GM19452 (cell line): ENCODE results near the gene DHRS12.
"Not testable (repeated sequence)": the region's sequence is repeated elsewhere in the genome, so short reads cannot be mapped to it uniquely, and the experiment has no call there.

Experiments used
- ATAC-seq: cut with Tn5 transposase; IDR thresholded peaks from one replicate; pipeline ENCODE4 v1.9.1; 2021; ENCODE audit not compliant: unreplicated experiment

DHRS12 gene

GRCh38 chr13:51828730-51829567 lies 25.0 kb upstream of the DHRS12 start:
- ATAC-seq: no peak

- ATAC-seq: no peak
These were observed 23.3 kb upstream of the DHRS12 start for GRCh38 chr13:51827254-51827653.

DNA sequence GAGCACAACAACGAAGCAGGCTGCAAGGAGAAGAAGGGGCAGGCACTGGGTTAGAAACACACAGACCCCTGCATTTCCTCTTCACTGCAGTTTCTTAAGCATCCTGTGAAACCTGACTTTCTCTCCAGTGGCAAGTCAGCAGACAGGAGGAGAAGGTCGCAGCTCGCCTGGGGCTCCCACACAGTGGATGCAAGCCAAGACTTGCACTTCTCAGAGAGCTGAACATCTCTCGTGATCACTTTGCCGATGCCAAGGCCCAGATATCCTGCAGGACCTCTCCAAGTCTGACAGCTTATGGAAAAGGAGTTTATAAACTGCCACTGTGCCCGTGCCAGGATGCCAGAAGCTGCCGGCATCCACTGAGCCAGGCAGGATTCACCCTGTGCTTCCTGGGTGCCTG lies 22.6 kb upstream of the DHRS12 start:
- no peak for ATAC-seq

DNA sequence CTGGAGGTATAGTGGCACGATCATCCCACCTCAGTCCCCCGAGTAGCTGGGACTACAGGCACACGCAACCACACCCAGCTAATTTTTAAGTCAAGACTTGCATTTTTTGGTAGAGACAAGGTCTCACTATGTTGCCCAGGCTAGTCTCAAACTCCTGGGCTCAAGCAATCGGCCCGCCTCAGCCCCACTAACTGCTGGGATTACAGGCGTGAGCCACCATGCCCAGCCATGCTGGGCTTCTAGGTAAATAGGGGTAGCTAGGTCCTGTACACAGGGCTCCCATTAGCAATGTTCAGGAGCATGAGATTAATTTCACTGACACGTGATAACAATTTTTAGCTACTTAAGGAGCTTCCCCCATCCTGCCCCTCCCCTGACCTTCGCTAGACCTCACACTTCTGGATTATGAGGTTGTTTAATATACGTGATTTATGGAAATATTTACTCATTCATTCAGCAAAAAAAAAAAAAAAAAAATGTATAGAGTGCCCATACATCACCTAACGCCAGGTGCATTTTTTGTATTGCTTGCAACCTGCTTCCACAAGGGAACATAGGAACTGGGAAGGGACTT lies 21.8 kb upstream of the DHRS12 start:
- ATAC-seq: no peak

DNA sequence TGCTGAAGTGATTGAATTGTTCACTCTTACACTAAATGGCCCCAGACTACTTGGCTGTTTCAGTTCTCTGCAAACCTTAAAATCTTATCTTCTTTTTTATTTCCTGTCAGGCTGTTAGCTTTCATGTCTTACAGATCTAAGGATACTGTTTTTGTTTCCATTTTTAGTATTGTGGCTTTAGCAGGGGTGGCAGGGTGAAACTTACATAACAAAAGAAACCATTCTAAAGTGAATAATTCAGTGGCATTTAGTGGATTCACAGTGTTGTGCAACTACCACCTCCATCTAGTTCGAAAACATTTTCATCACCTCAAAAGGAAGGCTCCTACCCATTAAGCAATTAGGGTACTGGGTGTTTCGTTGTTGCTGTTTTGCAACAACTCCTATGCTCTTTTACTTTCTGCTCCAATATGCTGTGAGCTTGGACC lies 21.2 kb upstream of the DHRS12 start:
- ATAC-seq: no peak

GRCh38 chr13:51824712-51825111 lies 20.7 kb upstream of the DHRS12 start:
- ATAC-seq: not testable (repeated sequence)

DNA sequence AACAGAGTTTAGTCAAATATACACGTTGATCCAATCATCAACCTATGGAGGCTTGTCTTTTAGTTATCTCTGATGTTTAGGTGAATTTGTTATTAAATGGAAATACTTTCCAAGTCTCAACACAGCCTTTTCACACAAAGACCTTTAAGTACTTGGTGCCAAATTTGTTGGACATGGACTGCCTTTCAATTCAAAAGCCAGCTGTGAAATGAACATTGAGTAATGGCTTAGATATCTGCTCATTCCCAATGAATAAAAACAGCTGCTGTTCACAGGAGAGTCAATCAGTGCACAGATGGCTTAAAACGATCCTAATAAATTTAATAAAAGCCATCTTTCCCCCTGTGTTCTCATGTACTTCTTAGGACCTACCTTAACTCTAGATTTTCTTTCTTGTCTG lies 19.9 kb upstream of the DHRS12 start:
- ATAC-seq: no peak

GRCh38 chr13:51823359-51823758 lies 19.4 kb upstream of the DHRS12 start:
- no peak for ATAC-seq

GRCh38 chr13:51822106-51822815 lies 18.3 kb upstream of the DHRS12 start:
- no peak for ATAC-seq

- no peak for ATAC-seq
These were observed 17.6 kb upstream of the DHRS12 start for GRCh38 chr13:51821606-51822005.

GRCh38 chr13:51820016-51820597 lies 16.1 kb upstream of the DHRS12 start:
- no peak for ATAC-seq

DNA sequence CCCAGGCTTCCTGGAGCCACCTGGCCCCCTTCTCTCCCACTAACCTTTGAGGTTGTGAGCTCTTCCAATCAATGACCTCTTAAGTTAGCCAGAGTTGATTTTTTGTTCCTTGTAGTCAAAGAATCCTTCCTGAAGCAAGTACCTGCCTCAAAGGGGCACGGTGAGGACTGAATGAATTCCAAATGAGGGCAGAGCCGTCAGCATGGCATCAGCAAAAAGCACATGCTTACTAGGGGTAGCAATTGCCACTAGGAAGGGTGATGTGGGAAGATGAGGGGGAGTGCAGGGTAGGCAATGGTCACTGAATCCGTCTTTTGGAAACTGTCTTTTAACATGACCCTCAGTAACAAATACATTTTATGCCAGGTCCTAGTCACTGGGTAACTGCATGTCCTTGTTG lies 15.6 kb upstream of the DHRS12 start:
- no peak for ATAC-seq

DNA sequence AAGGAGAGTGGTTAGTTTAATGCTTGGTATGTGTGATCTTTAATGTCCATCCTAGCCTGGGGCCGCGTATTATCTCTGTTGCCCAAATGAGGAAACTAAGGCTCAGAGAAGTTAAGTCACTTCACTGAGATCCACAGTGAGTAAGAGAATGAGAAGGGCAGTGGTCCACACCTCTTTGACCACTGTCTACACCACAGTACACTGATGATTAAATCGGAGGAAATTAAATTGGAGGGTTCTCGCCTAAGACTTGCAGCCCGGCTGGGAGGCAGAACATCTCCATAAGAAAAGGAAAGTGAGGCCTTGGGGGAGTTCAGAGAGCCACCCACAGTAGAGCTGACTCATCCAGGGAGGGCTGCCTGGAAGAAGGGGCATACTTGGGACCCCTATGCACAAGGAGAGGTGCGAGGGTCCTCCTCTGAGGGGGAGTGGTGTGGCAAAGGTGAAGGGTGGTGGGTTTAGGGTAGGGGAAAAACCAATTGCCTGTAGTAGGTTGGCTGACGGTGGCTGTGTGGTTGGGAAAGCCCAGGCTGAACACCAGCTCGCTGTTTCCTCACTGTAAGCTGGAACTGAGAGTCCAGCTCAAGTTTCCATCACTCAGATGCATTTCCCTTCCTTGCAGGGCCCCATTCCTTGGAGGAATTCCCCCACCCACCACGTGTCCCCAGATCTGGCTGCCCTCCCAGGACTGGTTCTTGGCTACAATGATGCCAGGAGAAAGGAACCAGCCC lies 15.0 kb upstream of the DHRS12 start:
- no peak for ATAC-seq

- ATAC-seq: no peak
These were observed 14.3 kb upstream of the DHRS12 start for GRCh38 chr13:51818276-51818675.

- ATAC-seq: no peak
These were observed 13.8 kb upstream of the DHRS12 start for GRCh38 chr13:51817717-51818116.

DNA sequence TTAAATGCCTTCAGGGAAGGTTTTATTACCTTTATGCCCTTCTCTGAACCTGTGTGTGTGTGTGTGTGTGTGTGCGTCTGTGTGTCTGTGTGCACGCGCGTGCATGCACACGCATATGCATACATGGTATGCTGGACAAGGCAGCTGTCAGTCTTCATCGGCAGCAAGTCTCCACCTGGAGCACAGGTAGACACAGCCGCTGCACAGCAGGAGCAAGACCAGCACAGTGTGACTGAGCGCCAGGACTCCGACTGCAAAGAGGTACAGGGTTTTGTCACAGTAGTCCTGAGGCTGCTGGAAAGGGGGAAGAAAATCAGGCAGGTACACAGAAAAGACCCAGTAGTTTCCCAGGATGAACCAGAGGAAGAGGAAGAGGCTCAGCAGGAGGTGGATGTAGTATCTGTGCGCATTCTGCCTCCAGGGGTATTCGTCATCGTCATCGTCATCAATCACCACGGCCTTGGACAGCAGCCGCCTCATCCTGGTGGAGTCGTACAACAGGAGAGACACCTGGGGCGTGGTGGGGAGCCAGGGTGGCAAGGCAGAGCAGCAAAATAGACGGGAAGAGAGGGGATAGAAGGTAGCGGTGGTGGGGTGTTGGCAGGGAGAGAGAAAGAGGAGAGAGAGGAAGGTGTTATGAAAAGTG lies 12.8 kb upstream of the DHRS12 start:
- no peak for ATAC-seq

- no peak for ATAC-seq
These were observed 11.9 kb upstream of the DHRS12 start for GRCh38 chr13:51815848-51816247.

DNA sequence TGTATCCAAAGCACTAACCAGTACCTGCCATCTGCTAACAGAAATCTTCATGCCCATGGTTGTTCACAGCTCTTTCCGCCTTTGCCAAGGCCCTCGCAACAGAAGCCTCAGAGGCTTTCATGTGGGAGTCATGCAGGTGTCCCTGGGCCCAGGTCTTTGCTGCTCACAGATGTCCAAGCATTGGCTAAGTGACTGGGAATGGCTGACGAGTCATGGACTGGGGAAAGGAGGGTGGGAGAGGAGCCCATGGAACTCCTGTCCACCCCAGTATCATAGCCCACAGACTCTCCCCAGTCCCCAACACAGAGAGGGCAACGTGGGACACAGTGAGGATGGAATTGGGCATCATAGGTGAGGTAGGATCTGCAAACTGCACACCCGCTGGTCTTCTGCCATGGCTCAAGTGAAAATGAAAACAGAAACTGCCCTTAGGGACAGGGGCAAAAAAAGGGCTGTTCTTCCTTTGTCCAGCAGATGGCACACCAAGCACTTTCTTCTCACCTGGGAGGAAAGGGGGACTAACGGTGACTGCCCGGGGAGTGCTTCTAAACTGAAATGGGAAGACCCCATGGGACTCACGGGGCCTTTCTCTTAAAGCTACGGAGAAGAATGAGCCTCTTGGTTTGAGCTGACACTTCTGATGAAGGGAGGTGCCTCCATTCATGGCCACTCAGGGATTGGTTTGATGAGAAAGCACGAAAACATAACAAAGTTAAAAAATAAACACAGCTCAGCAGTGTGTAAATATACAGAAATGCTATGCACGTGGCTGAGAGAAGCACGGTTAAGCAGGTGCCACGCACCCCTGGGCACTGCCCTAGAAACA lies 11.1 kb upstream of the DHRS12 start:
- ATAC-seq: peak; percentile 72

- ATAC-seq: no peak
These were observed 10.1 kb upstream of the DHRS12 start for GRCh38 chr13:51814071-51814470.
